Heart left ventricle (tissue), 16 donors: ENCODE measurements around the gene OR6K2. TPM values are rescaled to one million over a fixed set of nuclear protein-coding genes. Genes with fewer than 3 reads are reported as not detected.

Experiments used
- ATAC-seq, 4 donors: fragments of 200-7000 bp; cut with Tn5 transposase; one replicate each; pipeline ENCODE4 v1.9.1; 2020 to 2022; ENCODE audit warnings: moderate library complexity in 4 of 4, mild to moderate bottlenecking in 3 of 4, moderate number of reproducible peaks in 1 of 4
- DNase-seq, 5 donors: peaks; one replicate each; pipeline ENCODE4 v3.0.0-alpha.2; 2020
- H3K27ac ChIP-seq, 12 donors: fragments of 200-600 bp; sonication (generic) in 4 of 12; one replicate each; pipeline versions ENCODE4 v1.5.0 to v1.8.0; 2016 to 2022; ENCODE audit warnings: mild to moderate bottlenecking in 2 of 12
- H3K27me3 ChIP-seq, 9 donors: fragments of 200-600 bp; sonication (generic) in 2 of 9; one replicate each; pipeline versions ENCODE4 v1.5.1 to v1.8.0; 2016 to 2022; ENCODE audit warnings: mild to moderate bottlenecking in 3 of 9
- H3K36me3 ChIP-seq, 9 donors: fragments of 200-600 bp; sonication (generic) in 2 of 9; one replicate each; pipeline versions ENCODE4 v1.5.0 to v1.8.0; 2018 to 2022; ENCODE audit warnings: mild to moderate bottlenecking in 2 of 9
- H3K4me1 ChIP-seq, 12 donors: fragments of 200-600 bp; sonication (generic) in 4 of 12; one replicate each; pipeline versions ENCODE4 v1.5.0 to v1.8.0; 2016 to 2022; ENCODE audit warnings: mild to moderate bottlenecking in 3 of 12
- H3K4me3 ChIP-seq, 12 donors: fragments of 200-600 bp; sonication (generic) in 4 of 12; one replicate each; pipeline versions ENCODE4 v1.5.0 to v1.8.0; 2017 to 2022; ENCODE audit warnings: mild to moderate bottlenecking in 9 of 12, moderate library complexity in 4 of 12
- H3K9me3 ChIP-seq, 12 donors: fragments of 200-600 bp; sonication (generic) in 4 of 12; one replicate each; pipeline versions ENCODE4 v1.5.0 to v1.8.0; 2016 to 2022; ENCODE audit warnings: mild to moderate bottlenecking in 1 of 12
- CTCF ChIP-seq, 12 donors: fragments of 200-600 bp; sonication (generic) in 4 of 12; IDR thresholded peaks; one replicate each; pipeline versions ENCODE4 v1.5.0 to v1.8.0; 2018 to 2022; ENCODE audit warnings: antibody characterized with exemption in 12 of 12, mild to moderate bottlenecking in 5 of 12
- POLR2A ChIP-seq, 2 donors: fragments of 450-650 bp; IDR thresholded peaks; one replicate each; pipeline ENCODE4 v1.6.1; 2017; ENCODE audit warnings: antibody characterized with exemption in 2 of 2, mild to moderate bottlenecking in 2 of 2, moderate library complexity in 2 of 2
- WGBS, 4 donors: extraction: QIAGEN DNeasy Blood & Tissue Kit in 2 of 4; methylation state at CpG; one replicate each; pipeline versions ENCODE4 v1.1.5 to v1.1.7; 2013 to 2018; 5-methylcytosine and 5-hydroxymethylcytosine counted together
- intact Hi-C, 10 donors: fragments of 100-400 bp; cut with DNase I; formaldehyde crosslinking; loops; one replicate each; pipeline versions ENCODE4 v1.11.1 to v1.14.2; 2022
- polyA plus RNA-seq, 2 donors: library from polyadenylated mRNA; stranded (reverse); fragments of 200-250 nt; gene quantifications; one replicate each; pipeline ENCODE4 v1.2.3, GENCODE V29; 2013
- total RNA-seq, 9 donors: library from RNA; depleted of rRNA in 2 of 9; stranded (reverse); fragments of >200 nt in 2 of 9; fragmentation: NEBNext Ultra II Directional in 3 of 9; extraction: Animal tissue kit (Norgen Biotek cat#: 25700) in 3 of 9; gene quantifications; one replicate each; pipeline versions ENCODE4 v1.1.0 to v1.2.4, GENCODE V29; 2016 to 2023
- donor health status: ischemic (EF 13 %, LVEDD 7.1; RV severe dilation, severe dysfunction).
- donor health status: healthy with polysubstance abuse.
- donor health status: DM: no; HTN: yes; CAD: no.
- donor health status: DM: no; HTN: no; CAD: no.
- donor health status: ischemic (EF 25% LVEDD 6.9; RV normal size, moderate dysfunction).
- donor health status: ischemic (EF 25% LVEDD 5.7; RV mildly dilated, moderate dysfunction).
- donor health status: healthy.
- donor health status: DM: yes; HTN: yes; CAD: no.
- donor health status: ischemic (EF 35%, LVEDD 5.7; RV mildly dilated, moderate dysfunction).
- donor health status: nonischemic (EF 11% LVEDD 7.7; RV severe dilation, severe dysfunction).
- donor health status: DM: yes; HTN: yes; CAD: no.
- donor health status: PGD.
- donor health status: ischemic (EF 29% LVEDD 5.4; RV normal size, mild dysfunction).
- donor health status: nonischemic (EF 23%, LVEDD 6.1; RV moderate dilation, normal function).

OR6K2 gene
- total and polyA plus RNA-seq, 11 donors, result not detected

DNA sequence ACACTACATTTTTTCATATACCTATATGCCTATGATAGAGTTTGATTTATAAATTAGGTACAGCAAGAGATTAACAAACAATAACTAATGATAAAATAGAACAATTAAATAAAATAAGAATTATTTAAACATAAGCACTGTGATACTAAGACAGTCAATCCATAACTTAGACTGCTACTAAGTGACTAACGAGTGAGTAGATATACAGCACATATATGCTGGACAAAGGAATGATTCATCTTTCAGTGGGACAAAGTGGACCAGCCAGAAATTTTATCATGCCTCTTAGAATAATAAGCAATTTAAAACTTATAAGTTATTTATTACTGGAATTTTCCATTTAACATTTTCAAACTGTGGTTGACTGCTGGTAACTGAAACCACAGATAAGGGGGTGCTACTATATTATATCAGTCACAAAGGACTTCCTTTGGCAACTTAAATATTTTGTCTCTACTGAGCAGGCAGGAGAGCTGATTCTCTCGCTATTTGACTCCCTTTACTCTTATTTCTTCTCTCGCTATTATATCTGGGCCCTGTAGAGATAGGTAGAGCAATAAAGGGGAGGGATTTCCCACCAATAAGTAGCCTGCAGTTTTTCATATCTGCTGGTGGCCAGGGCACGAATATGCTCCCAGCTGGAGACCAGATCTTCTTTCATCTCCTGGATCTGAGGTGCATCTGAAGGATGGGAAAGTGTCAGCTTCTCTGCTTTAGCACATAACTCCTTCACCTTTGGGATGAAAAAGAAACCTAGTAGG, 24.7 kb downstream of the OR6K2 start:
- no peaks in the 10 kb centered on the region for H3K9me3 ChIP-seq
- intact Hi-C loops, result no loop called here
- WGBS, 4 donors, result 66 to 76% (median 73%) methylated on average over 4 of the region's 4 CpGs
- no peak for TF ChIP-seq POLR2A (IDR thresholded peaks at IDR 0.05)
- TF ChIP-seq CTCF (IDR thresholded peaks at IDR 0.05), result no peak
- no peaks in the 10 kb centered on the region for H3K27me3 ChIP-seq
- H3K4me3 ChIP-seq, result no peak overlapping the region
- no peak overlapping the region for H3K27ac ChIP-seq
- no peaks in the 10 kb centered on the region for H3K4me1 ChIP-seq
- no peak for ATAC-seq
- no peaks in the 10 kb centered on the region for H3K36me3 ChIP-seq
- DNase-seq, result no peak

GRCh38 chr1:158674302-158674701, 26.1 kb downstream of the OR6K2 start:
- ATAC-seq, result no peak
- TF ChIP-seq CTCF (IDR thresholded peaks at IDR 0.05), result no peak
- no peak for TF ChIP-seq POLR2A (IDR thresholded peaks at IDR 0.05)
- Histone ChIP-seq H3K4me1 (no peaks in the 10 kb centered on the region), H3K4me3 (no peak overlapping the region), H3K27ac (no peak overlapping the region), H3K36me3 (no peaks in the 10 kb centered on the region), H3K27me3 (no peaks in the 10 kb centered on the region), H3K9me3 (no peaks in the 10 kb centered on the region)
- WGBS, 4 donors, result 90 to 94% (median 92%) methylated on average over 7 of the region's 7 CpGs
- intact Hi-C loops, result no loop called here
- DNase-seq, result no peak

DNA sequence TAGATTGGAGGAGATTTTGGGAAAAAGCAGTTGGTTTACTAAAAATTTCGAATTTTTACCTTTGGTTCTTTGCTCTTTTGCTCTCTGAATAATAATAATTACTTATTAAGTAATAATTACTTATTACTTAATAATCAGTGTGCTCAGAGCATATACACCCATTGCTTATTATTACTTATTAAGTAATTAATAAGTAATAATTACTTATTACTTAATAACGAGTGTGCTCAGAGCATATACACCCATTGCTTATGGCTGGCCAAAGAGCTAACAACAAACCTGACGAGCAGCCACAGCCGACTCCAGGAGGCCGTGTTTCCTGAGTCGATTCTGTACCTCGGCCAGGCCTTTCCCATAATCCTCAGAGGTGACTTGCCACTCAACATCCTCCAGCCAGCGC, 34.4 kb downstream of the OR6K2 start:
- WGBS, 4 donors, result 77 to 85% (median 84%) methylated on average over 8 of the region's 8 CpGs
- TF ChIP-seq CTCF (IDR thresholded peaks at IDR 0.05) (no peak), POLR2A (IDR thresholded peaks at IDR 0.05) (no peak)
- DNase-seq, result no peak
- Histone ChIP-seq H3K27me3 (no peaks in the 10 kb centered on the region), H3K36me3 (no peaks in the 10 kb centered on the region), H3K27ac (no peak overlapping the region), H3K9me3 (no peaks in the 10 kb centered on the region), H3K4me1 (no peaks in the 10 kb centered on the region), H3K4me3 (no peak overlapping the region)
- intact Hi-C loops, result no loop called here
- ATAC-seq, result no peak

DNA sequence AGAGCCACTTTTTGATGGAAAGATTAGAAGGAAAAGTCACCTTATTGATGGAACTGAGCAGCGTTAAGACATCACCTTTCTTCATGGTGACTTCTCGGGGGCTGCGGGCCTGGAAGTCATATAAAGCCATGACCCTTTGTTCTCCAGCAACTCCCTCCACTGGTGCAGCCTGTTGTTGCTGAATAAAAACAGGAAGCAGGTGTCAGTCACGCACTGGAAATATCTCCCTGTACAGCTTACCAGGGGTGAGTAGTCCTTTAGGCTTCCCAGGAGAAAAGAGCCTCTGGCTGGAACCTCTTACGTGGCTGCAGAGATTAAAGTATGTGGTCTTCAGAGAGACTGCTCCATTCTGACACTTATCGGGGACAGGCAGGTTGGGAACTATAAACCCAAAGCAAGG, 45.9 kb downstream of the OR6K2 start:
- Histone ChIP-seq H3K4me1 (peaks cover 0 to 25% (median 0%) of the 10 kb centered on the region in 12 donors), H3K9me3 (no peaks in the 10 kb centered on the region), H3K27me3 (no peaks in the 10 kb centered on the region), H3K4me3 (no peak overlapping the region), H3K36me3 (no peaks in the 10 kb centered on the region), H3K27ac (no peak overlapping the region)
- ATAC-seq (peak in 2 of 4 donors; percentile 26 to 45), DNase-seq (peak in 2 of 5 donors; percentile 6 to 16)
- 32 to 40% (median 36%) methylated on average over 6 of the region's 6 CpGs for WGBS, 4 donors
- intact Hi-C loops, result no loop called here
- TF ChIP-seq CTCF (IDR thresholded peaks at IDR 0.05), result no peak
